Cerebellar nuclear complex (tissue), 1 donor: ENCODE data around the gene DDX11.
"Not testable (repeated sequence)": the region's sequence is repeated elsewhere in the genome, so short reads cannot be mapped to it uniquely, and the experiment has no call there.

ENCODE experiments used
- DNase-seq, 2 experiments: peaks; one replicate each; lab custom pipeline; 2025; lab: John Stamatoyannopoulos, UW

DDX11 gene

DNA sequence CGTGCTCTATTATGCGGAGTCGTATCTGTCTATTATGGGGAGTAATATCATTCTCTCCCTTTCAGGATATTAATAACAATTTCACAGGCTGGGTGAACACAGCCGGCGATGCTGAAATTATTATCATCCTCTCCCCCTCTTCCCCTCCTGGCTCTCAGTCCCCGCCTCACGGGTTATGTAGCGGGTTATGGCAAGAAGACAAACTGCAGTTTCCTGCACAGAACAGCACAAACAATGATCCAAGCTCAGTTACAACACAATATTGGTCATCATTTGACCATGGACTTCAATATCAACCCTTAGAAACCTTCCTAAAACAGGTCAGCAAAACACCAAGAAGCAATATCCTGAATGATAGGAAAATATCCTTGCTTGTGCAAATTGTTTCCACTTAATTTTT lies 50.5 kb downstream of the DDX11 start:
- DNase-seq: not testable (repeated sequence)

DNA sequence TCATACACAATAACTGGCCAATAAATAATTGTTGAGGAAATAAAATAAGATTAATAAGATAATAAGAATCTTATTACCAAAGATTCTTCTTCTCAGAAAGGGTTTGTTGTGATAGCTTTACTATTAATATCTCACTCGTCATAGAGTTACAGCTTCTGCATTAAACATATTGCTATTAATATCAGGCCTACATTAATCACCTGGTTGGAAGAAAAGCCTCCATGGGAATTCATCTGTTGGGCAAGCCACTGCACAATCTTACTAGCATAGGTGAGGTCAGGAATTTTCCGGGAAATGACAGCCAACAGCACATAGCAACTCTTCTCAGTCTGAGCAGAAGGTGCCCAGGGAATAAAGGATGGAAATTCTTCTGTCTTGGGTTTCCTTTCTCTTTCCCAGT lies 51.5 kb downstream of the DDX11 start:
- DNase-seq: not testable (repeated sequence)

DNA sequence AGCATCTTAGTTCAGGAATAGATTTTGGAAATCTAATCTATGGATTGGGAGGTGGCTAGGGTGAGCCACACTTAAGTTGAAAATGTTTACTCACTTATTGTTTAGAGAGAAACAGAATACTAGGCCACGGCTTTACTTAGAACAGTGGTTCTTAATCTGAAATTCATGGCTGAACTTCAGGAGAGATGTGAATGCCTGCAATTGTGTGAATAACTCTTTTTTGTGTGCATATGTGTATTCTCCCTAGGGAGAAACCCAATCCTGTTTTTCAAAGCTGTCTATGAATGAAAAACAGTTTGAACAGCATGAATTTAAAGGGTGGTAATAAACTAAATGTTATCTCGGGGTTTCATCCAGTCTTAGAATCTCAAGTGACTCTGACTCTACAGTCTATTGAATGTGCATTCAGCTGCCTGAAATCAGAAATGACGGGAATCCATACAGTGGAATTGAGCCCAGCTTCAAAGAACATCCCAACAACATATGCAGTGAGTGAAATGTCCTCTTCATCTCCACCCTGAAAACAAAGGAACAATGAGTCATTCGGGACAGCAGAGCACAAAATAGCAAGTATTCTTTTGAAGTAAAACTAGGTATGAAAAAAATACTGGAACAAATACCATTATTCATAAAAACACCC lies 53.7 kb downstream of the DDX11 start:
- not testable (repeated sequence) for DNase-seq

DNA sequence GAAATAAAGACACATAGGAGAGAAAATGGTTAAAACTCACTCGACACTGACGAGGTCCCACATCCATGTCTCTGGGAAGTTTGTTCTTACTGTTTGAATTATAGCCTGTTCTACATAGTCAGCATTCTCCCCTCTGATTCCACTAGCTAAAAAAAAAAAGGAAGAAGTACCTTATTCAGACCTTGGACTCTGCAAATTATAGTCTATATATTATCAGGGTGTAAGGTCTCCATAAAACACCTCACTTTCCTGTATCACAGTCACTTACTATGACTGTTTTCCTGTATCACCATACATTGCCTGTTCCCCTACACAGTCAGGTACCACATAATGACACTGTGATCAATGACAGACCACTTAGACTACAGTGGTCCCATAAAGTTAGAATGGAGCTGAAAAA lies 62.9 kb downstream of the DDX11 start:
- not testable (repeated sequence) for DNase-seq

DNA sequence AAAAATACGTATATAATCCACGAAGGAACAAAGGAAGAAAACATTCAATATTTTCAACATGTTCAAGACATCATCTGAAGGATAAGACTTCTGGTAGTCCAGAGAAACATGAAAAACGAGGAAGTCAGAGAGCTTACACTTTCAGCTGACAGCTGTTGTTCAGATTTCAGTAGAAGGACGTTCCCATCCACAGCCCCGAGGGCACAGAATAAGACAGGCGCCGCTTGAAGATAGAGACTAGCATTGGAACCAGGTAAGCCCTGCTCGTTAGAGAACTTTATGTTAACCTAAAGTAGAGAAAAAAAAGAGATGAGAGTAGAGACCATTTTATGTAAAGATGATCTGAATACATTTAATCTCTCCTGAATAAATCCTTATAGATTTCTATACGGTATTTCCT lies 71.1 kb downstream of the DDX11 start:
- not testable (repeated sequence) for DNase-seq

DNA sequence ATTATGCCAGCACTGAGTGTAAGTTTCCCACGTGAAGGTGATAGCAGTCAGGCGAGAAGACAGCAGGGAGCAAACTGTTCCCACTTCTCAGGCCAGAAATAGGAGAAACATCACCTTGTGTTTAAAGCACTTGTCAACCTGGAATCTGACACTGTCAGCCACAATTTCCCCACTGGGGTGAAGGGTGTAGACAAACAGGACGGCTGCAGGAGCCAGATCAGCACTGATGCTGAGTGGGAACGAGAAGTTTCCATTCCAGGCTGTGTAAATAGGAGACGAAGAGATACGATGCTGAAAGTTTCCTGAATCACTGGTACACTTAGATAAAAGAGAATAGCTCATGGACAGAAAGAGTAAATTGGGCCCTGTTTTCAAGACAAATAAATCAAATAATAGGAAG lies 71.6 kb downstream of the DDX11 start:
- DNase-seq: not testable (repeated sequence)

DNA sequence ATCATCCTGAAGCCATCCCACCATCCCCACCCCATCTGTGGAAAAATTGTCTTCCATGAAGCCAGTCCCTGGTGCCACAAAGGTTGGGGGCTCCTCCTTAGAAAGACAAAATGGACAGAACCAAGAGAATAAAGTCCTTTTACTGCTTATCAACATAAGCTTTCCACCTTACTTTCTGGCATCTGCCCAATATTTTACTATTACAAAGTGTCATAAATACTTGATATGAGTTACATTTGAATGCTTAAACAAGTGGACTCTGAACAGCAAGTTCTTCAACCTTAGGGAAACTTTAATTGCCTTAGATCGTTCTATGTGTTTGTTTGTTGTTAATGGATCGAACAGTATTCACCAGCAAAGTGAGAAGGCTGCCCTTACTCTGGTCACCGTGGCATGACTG lies 73.8 kb downstream of the DDX11 start:
- not testable (repeated sequence) for DNase-seq

DNA sequence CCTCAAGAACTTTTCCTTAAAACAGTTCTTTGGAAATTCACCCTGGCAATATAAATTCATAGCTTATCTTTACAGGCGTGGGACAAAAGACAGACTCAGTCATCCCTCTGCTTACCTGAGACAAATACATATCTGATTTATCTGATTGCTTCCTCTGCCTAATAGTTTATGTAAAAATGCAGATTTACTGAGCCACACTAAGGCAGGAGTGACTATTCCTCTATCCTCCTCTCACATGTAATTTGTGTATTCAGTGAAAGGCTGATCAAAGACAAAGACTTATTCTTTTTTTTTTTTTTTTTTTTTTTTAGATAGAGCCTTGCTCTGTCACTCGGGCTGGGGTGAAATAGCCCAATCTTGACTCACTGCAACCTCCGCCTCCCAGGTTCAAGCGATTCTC lies 77.1 kb downstream of the DDX11 start:
- DNase-seq: not testable (repeated sequence)
